BJ (cell line): Measurements from ENCODE around the gene ACP7. TPM values are rescaled to one million over a fixed set of nuclear protein-coding genes. Genes with fewer than 3 reads are reported as not detected.
"Not testable (repeated sequence)": the region's sequence is repeated elsewhere in the genome, so short reads cannot be mapped to it uniquely, and the experiment has no call there.

ENCODE experiments used
- CTCF ChIA-PET: fragments of 350-600 bp; formaldehyde crosslinking; extraction: SDS; loops from one replicate; lab custom pipeline; 2021; ENCODE audit warnings: antibody characterized with exemption, inconsistent platforms; lab: Yijun Ruan, JAX
- POLR2A ChIA-PET: fragments of 300-600 bp; sonication (Branson Sonifier 250); formaldehyde crosslinking; extraction: SDS; loops from one replicate; lab custom pipeline; 2021; ENCODE audit warnings: antibody characterized with exemption; lab: Charles Lee
- DNase-seq: peaks from one replicate; pipeline ENCODE4 v3.0.0-alpha.2; 2011; ENCODE audit warnings: low read depth
- H3K27me3 ChIP-seq: 2 replicates; pipeline ENCODE4 v1.6.0; 2011; ENCODE audit warnings: low read length; ENCODE audit not compliant: control insufficient read depth, insufficient read depth
- H3K36me3 ChIP-seq: 2 replicates; pipeline ENCODE4 v1.5.1; 2011; ENCODE audit warnings: low read length; ENCODE audit not compliant: control insufficient read depth, insufficient read depth
- H3K4me3 ChIP-seq: 2 replicates; pipeline ENCODE4 v1.5.1; 2011; ENCODE audit warnings: low read depth, mild to moderate bottlenecking, control low read depth, low read length
- CTCF ChIP-seq: IDR thresholded peaks from 2 replicates; pipeline ENCODE4 v1.5.1; 2011; ENCODE audit warnings: low read depth, mild to moderate bottlenecking, control low read depth, inconsistent platforms, low read length, moderate library complexity; ENCODE audit not compliant: insufficient read depth
- polyA plus RNA-seq: library from polyadenylated mRNA; depleted of rRNA; stranded (reverse); fragments of >200 nt; gene quantifications from 2 replicates; pipeline ENCODE4 v1.2.3, GENCODE V29; 2011

The ACP7 gene
- polyA plus RNA-seq, 1 experiment = not detected

GRCh38 chr19:39065928-39066327 lies 18.2 kb upstream of the ACP7 start:
- DNase-seq = no peak
- Histone ChIP-seq H3K4me3 (no peak overlapping the region), H3K36me3 (no peaks in the 10 kb centered on the region), H3K27me3 (no peaks in the 10 kb centered on the region)
- no peak for TF ChIP-seq CTCF
- POLR2A ChIA-PET = no interaction called here
- CTCF ChIA-PET = no interaction called here

GRCh38 chr19:39067104-39067503 lies 17.1 kb upstream of the ACP7 start:
- Histone ChIP-seq H3K27me3 (no peaks in the 10 kb centered on the region), H3K4me3 (no peak overlapping the region), H3K36me3 (no peaks in the 10 kb centered on the region)
- CTCF ChIA-PET = interaction anchor here (3.1 kb wide), 1 partner anchor 15 kb away, joined by 13 read pairs; no protein-coding TSS in a partner anchor
- POLR2A ChIA-PET = no interaction called here
- DNase-seq = no peak
- TF ChIP-seq CTCF = no peak

GRCh38 chr19:39068259-39068658 lies 15.9 kb upstream of the ACP7 start:
- CTCF ChIA-PET = interaction anchor here (3.1 kb wide), 1 partner anchor 16 kb away, joined by 13 read pairs; no protein-coding TSS in a partner anchor
- H3K27me3 ChIP-seq, POLR2A ChIA-PET, H3K36me3 ChIP-seq, DNase-seq, H3K4me3 ChIP-seq: not testable (repeated sequence)

GRCh38 chr19:39070888-39071287 lies 13.3 kb upstream of the ACP7 start:
- H3K36me3 ChIP-seq = no peaks in the 10 kb centered on the region
- H3K27me3 ChIP-seq = no peaks in the 10 kb centered on the region
- ChIA-PET POLR2A (no interaction called here), CTCF (interaction anchor here (0.9 kb wide), 1 partner anchor 19 kb away, joined by 4 read pairs; no protein-coding TSS in a partner anchor)
- H3K4me3 ChIP-seq = no peak overlapping the region
- DNase-seq = no peak
- TF ChIP-seq CTCF = no peak

GRCh38 chr19:39074205-39074692 lies 9.9 kb upstream of the ACP7 start:
- POLR2A ChIA-PET = interaction anchor here (0.7 kb wide), 1 partner anchor 96 kb away, joined by 8 read pairs; no protein-coding TSS in a partner anchor
- CTCF ChIA-PET = interaction anchor here (1.7 kb wide), 1 partner anchor 23 kb away, joined by 9 read pairs; no protein-coding TSS in a partner anchor
- Histone ChIP-seq H3K27me3 (no peaks in the 10 kb centered on the region), H3K4me3 (no peak overlapping the region), H3K36me3 (no peaks in the 10 kb centered on the region)
- DNase-seq = no peak
- no peak for TF ChIP-seq CTCF

- POLR2A ChIA-PET = interaction anchor here (0.7 kb wide), 1 partner anchor 97 kb away, joined by 8 read pairs; no protein-coding TSS in a partner anchor
- Histone ChIP-seq H3K4me3 (no peak overlapping the region), H3K36me3 (no peaks in the 10 kb centered on the region), H3K27me3 (no peaks in the 10 kb centered on the region)
- CTCF ChIA-PET = no interaction called here
- no peak for TF ChIP-seq CTCF
- no peak for DNase-seq
These were observed 9.2 kb upstream of the ACP7 start for GRCh38 chr19:39074942-39075341.
